WTC11 (cell line): Measurements from ENCODE around the gene EPHB6. TPM values are rescaled to one million over a fixed set of nuclear protein-coding genes. Genes with fewer than 3 reads are reported as not detected.

Experiments
- ATAC-seq: fragments of 200-7000 bp; cut with Tn5 transposase; 2 replicates; pipeline ENCODE4 v1.10.0; 2021; ENCODE audit warnings: mild to moderate bottlenecking, moderate library complexity
- CTCF ChIA-PET: fragments of 300-600 bp; sonication (Branson Sonifier 250); formaldehyde crosslinking; loops from one replicate; lab custom pipeline; 2021; ENCODE audit warnings: antibody characterized with exemption; lab: Charles Lee
- POLR2A ChIA-PET: fragments of 350-600 bp; sonication (Branson Sonifier 250); formaldehyde crosslinking; loops from one replicate; lab custom pipeline; 2021; ENCODE audit warnings: antibody characterized with exemption; lab: Charles Lee
- DNase-seq: peaks from one replicate; pipeline ENCODE4 v3.0.0; 2021; ENCODE audit warnings: low spot score
- H3K27ac Mint-ChIP-seq: 2 replicates; pipeline ENCODE4 v1.8.0; 2021; ENCODE audit warnings: mixed read lengths
- H3K27me3 Mint-ChIP-seq: 2 replicates; pipeline ENCODE4 v1.8.0; 2021; ENCODE audit warnings: low read depth, mild to moderate bottlenecking, moderate library complexity, mixed read lengths
- H3K36me3 Mint-ChIP-seq: 2 replicates; pipeline ENCODE4 v1.8.0; 2021; ENCODE audit warnings: mixed read lengths
- H3K4me1 Mint-ChIP-seq: 2 replicates; pipeline ENCODE4 v1.8.0; 2022; ENCODE audit warnings: mixed read lengths
- H3K4me3 Mint-ChIP-seq: 2 replicates; pipeline ENCODE4 v1.8.0; 2021; ENCODE audit warnings: mild to moderate bottlenecking, moderate library complexity, mixed read lengths
- H3K9me3 Mint-ChIP-seq: 2 replicates; pipeline ENCODE4 v1.8.0; 2021; ENCODE audit warnings: mixed read lengths
- AFF4 ChIP-seq: sonication (generic); formaldehyde crosslinking; IDR thresholded peaks from 2 replicates; pipeline ENCODE4 v1.8.1; 2023; ENCODE audit warnings: mild to moderate bottlenecking, missing genetic modification reagents, borderline replicate concordance
- ETV6 ChIP-seq: sonication (generic); formaldehyde crosslinking; IDR thresholded peaks from 2 replicates; pipeline ENCODE4 v1.8.1; 2022; ENCODE audit warnings: mild to moderate bottlenecking, missing genetic modification reagents
- FOXJ3 ChIP-seq: sonication (generic); formaldehyde crosslinking; IDR thresholded peaks from 2 replicates; pipeline ENCODE4 v1.9.0; 2021; ENCODE audit warnings: missing genetic modification reagents, mild to moderate bottlenecking, borderline replicate concordance
- FOXP1 ChIP-seq: sonication (generic); formaldehyde crosslinking; IDR thresholded peaks from 2 replicates; pipeline ENCODE4 v1.8.0; 2022; ENCODE audit warnings: missing genetic modification reagents, mild to moderate bottlenecking, moderate library complexity, borderline replicate concordance
- FOXP4 ChIP-seq: sonication (generic); formaldehyde crosslinking; IDR thresholded peaks from 2 replicates; pipeline ENCODE4 v1.8.0; 2022; ENCODE audit warnings: mild to moderate bottlenecking, missing genetic modification reagents
- HMGA2 ChIP-seq: fragments of 250-450 bp; sonication (Bioruptor Pico); IDR thresholded peaks from 2 replicates; pipeline ENCODE4 v1.4.0; 2021; ENCODE audit warnings: mild to moderate bottlenecking, moderate library complexity
- HMGXB4 ChIP-seq: sonication (generic); formaldehyde crosslinking; IDR thresholded peaks from 2 replicates; pipeline ENCODE4 v1.8.1; 2023; ENCODE audit warnings: mild to moderate bottlenecking, moderate library complexity, missing genetic modification reagents
- IRF2 ChIP-seq: sonication (generic); formaldehyde crosslinking; IDR thresholded peaks from 2 replicates; pipeline ENCODE4 v1.8.0; 2022; ENCODE audit warnings: low read depth, missing genetic modification reagents, borderline replicate concordance
- MLX ChIP-seq: sonication (generic); formaldehyde crosslinking; IDR thresholded peaks from 2 replicates; pipeline ENCODE4 v1.8.1; 2023; ENCODE audit warnings: mild to moderate bottlenecking, missing genetic modification reagents, moderate library complexity
- NR1H2 ChIP-seq: sonication (generic); formaldehyde crosslinking; IDR thresholded peaks from 2 replicates; pipeline ENCODE4 v1.9.0; 2021; ENCODE audit warnings: mild to moderate bottlenecking, moderate library complexity, missing genetic modification reagents
- NR3C1 ChIP-seq: sonication (generic); formaldehyde crosslinking; conservative IDR thresholded peaks from 2 replicates; pipeline ENCODE4 v1.8.1; 2023; ENCODE audit warnings: low read depth, mild to moderate bottlenecking, missing genetic modification reagents
- PREB ChIP-seq: sonication (generic); formaldehyde crosslinking; IDR thresholded peaks from 2 replicates; pipeline ENCODE4 v1.8.1; 2022; ENCODE audit warnings: mild to moderate bottlenecking, missing genetic modification reagents, moderate library complexity, borderline replicate concordance
- RELA ChIP-seq: sonication (generic); formaldehyde crosslinking; IDR thresholded peaks from 2 replicates; pipeline ENCODE4 v1.8.1; 2022; ENCODE audit warnings: missing genetic modification reagents, mild to moderate bottlenecking, borderline replicate concordance
- USF1 ChIP-seq: sonication (generic); formaldehyde crosslinking; IDR thresholded peaks from 2 replicates; pipeline ENCODE4 v1.8.0; 2022; ENCODE audit warnings: mild to moderate bottlenecking, missing genetic modification reagents
- ZBTB43 ChIP-seq: sonication (generic); formaldehyde crosslinking; IDR thresholded peaks from 2 replicates; pipeline ENCODE4 v1.8.1; 2023; ENCODE audit warnings: mild to moderate bottlenecking, missing genetic modification reagents
- ZNF121 ChIP-seq: sonication (generic); formaldehyde crosslinking; IDR thresholded peaks from 2 replicates; pipeline ENCODE4 v1.8.0; 2023; ENCODE audit warnings: missing genetic modification reagents
- ZNF232 ChIP-seq: sonication (generic); formaldehyde crosslinking; IDR thresholded peaks from 2 replicates; pipeline ENCODE4 v1.8.0; 2022; ENCODE audit warnings: mild to moderate bottlenecking, missing genetic modification reagents
- ZNF263 ChIP-seq: sonication (generic); formaldehyde crosslinking; IDR thresholded peaks from 2 replicates; pipeline ENCODE4 v1.8.1; 2022; ENCODE audit warnings: low read depth, mild to moderate bottlenecking, moderate library complexity, missing genetic modification reagents
- ZNF423 ChIP-seq: fragments of 250-450 bp; sonication (Bioruptor Pico); IDR thresholded peaks from 2 replicates; pipeline ENCODE4 v2.1.2; 2022; ENCODE audit warnings: mild to moderate bottlenecking, moderate library complexity
- total RNA-seq: library from RNA; stranded (reverse); gene quantifications from 3 replicates; pipeline ENCODE4 v1.2.3, GENCODE V29; 2021

Gene EPHB6
- total RNA-seq, 1 experiment from 2014 or later = 15.1 TPM

- H3K27me3 Mint-ChIP-seq = no peaks in the 10 kb centered on the region; the same call in none of the 2 replicates
- POLR2A ChIA-PET = interaction anchor here (0.6 to 1.0 kb wide), 2 partner anchors 50 to 51 kb away, joined by 3 to 7 read pairs; no protein-coding TSS in a partner anchor
- ATAC-seq (no peak), DNase-seq (no peak)
- no peak overlapping the region for H3K4me3 Mint-ChIP-seq
- CTCF ChIA-PET = interaction anchor here (0.9 to 3.3 kb wide), 11 partner anchors 10 to 526 kb away, joined by 3 to 47 read pairs (median 10); partner anchors contain the start of genes EPHB6 and KEL
- TF ChIP-seq AFF4 (no peak), FOXP1 (CRISPR knock-in tag) (no peak), RELA (CRISPR knock-in tag) (no peak), ETV6 (CRISPR knock-in tag) (no peak), ZNF423 (CRISPR knock-in tag) (no peak), FOXP4 (CRISPR knock-in tag) (no peak), ZBTB43 (CRISPR knock-in tag) (no peak), NR3C1 (no peak), PREB (no peak), MLX (CRISPR knock-in tag) (no peak), ZNF263 (CRISPR knock-in tag) (no peak), HMGA2 (no peak), ZNF232 (CRISPR knock-in tag) (no peak), NR1H2 (CRISPR knock-in tag) (no peak)
- H3K36me3 Mint-ChIP-seq = no peaks in the 10 kb centered on the region; the same call in 1 of the 2 replicates
- H3K4me1 Mint-ChIP-seq = peaks cover 41% of the 10 kb centered on the region
- no peak overlapping the region for H3K27ac Mint-ChIP-seq
- no peaks in the 10 kb centered on the region for H3K9me3 Mint-ChIP-seq
These were observed 10.3 kb downstream of the EPHB6 start for GRCh38 chr7:142864980-142865747.

- no peaks in the 10 kb centered on the region for H3K9me3 Mint-ChIP-seq
- no peaks in the 10 kb centered on the region; the same call in none of the 2 replicates for H3K27me3 Mint-ChIP-seq
- peaks cover 41% of the 10 kb centered on the region for H3K4me1 Mint-ChIP-seq
- no peak overlapping the region for H3K4me3 Mint-ChIP-seq
- no peak for ATAC-seq
- ChIA-PET CTCF (interaction anchor here (0.9 to 3.3 kb wide), 25 partner anchors 8 to 526 kb away, joined by 3 to 47 read pairs (median 5); partner anchors contain the start of genes EPHB6 and KEL), POLR2A (interaction anchor here (0.6 to 1.0 kb wide), 2 partner anchors 11 to 51 kb away, joined by 3 read pairs; partner anchors contain the start of gene EPHB6)
- TF ChIP-seq FOXP4 (CRISPR knock-in tag) (no peak), NR3C1 (no peak), USF1 (CRISPR knock-in tag) (no peak), ZNF121 (CRISPR knock-in tag) (no peak), HMGA2 (no peak), IRF2 (CRISPR knock-in tag) (no peak), FOXJ3 (no peak), HMGXB4 (CRISPR knock-in tag) (no peak)
- H3K36me3 Mint-ChIP-seq = no peaks in the 10 kb centered on the region; the same call in 1 of the 2 replicates
- DNase-seq = no peak
- H3K27ac Mint-ChIP-seq = no peak overlapping the region
These were observed 10.9 kb downstream of the EPHB6 start for GRCh38 chr7:142865766-142866165.
